Prostate gland (tissue), 2 donors: Measurements from ENCODE around the gene DIPK1C.

Experiments
- POLR2A ChIP-seq: fragments of 450-650 bp; IDR thresholded peaks from one replicate; pipeline ENCODE4 v1.6.1; 2016; ENCODE audit warnings: antibody characterized with exemption, mild to moderate bottlenecking
- POLR2AphosphoS5 ChIP-seq: sonication (generic); formaldehyde crosslinking; IDR thresholded peaks from one replicate; pipeline ENCODE4 v1.6.1; 2017; ENCODE audit warnings: antibody characterized with exemption
- TF ChIP-seq, protein P1 (sequence below), 4 experiments: fragments of 200-600 bp in 2 of 4; fragments of 450-650 bp in 2 of 4; sonication (generic) in 2 of 4; IDR thresholded peaks; 1 replicate in 3 of 4; 2 replicates in 1 of 4; pipeline ENCODE4 v1.5.1; 2016 to 2019; ENCODE audit warnings: antibody characterized with exemption in 4 of 4, mild to moderate bottlenecking in 2 of 4, moderate library complexity in 2 of 4

DNA sequence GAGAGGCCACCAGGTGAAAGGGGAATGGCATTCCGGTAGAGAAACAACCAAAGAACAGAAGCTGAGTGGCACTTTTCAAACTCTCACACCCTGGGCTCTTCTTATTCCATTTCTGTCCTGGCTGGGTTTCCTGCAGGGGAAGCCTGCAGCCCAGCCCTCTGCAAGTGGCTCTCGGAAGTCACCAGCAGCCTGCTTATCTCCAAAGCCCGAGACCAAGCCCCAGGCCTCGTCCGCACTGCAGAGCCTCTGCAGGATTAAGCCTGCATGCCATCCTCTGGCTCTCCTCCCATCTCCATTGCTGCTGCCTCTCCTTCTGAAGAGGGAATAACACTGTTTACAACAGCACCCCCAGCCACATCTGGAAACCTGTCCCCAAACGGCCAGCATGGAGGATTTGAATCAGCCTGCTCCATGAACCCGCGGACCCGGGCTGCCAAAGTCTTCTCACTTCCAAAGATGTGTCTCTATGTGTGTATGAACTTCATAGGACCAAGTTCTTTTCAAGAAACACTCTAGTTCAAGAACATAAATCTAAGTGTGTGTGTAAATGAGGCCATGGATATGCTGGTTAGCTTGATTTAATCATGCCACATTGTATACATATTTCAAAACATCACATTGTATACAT, 54.2 kb downstream of the DIPK1C start:
- TF ChIP-seq, protein P1, sequence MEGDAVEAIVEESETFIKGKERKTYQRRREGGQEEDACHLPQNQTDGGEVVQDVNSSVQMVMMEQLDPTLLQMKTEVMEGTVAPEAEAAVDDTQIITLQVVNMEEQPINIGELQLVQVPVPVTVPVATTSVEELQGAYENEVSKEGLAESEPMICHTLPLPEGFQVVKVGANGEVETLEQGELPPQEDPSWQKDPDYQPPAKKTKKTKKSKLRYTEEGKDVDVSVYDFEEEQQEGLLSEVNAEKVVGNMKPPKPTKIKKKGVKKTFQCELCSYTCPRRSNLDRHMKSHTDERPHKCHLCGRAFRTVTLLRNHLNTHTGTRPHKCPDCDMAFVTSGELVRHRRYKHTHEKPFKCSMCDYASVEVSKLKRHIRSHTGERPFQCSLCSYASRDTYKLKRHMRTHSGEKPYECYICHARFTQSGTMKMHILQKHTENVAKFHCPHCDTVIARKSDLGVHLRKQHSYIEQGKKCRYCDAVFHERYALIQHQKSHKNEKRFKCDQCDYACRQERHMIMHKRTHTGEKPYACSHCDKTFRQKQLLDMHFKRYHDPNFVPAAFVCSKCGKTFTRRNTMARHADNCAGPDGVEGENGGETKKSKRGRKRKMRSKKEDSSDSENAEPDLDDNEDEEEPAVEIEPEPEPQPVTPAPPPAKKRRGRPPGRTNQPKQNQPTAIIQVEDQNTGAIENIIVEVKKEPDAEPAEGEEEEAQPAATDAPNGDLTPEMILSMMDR (IDR thresholded peaks at IDR 0.05) = no peak
- no peak for TF ChIP-seq POLR2A
- no peak for TF ChIP-seq POLR2AphosphoS5
